ENCODE measurements around the gene LYPD5.

GRCh38 chr19:43779147-43779819 lies 23.0 kb downstream of the LYPD5 start:
- TF ChIP-seq CTCF (IDR thresholded peaks at IDR 0.05) (no peak), POLR2A (IDR thresholded peaks at IDR 0.05) (no peak)

Measured in right lobe of liver (tissue), 4 donors.